Ishikawa (cell line): ENCODE results near the gene METTL24.

ENCODE experiments used
- CEBPB ChIP-seq: IDR thresholded peaks from 2 replicates; pipeline ENCODE4 v1.6.1; 2012
- CREB1 ChIP-seq: IDR thresholded peaks from 2 replicates; pipeline ENCODE4 v1.6.1; 2012; ENCODE audit warnings: low read depth
- EGR1 ChIP-seq: IDR thresholded peaks from 2 replicates; pipeline ENCODE4 v1.6.1; 2012
- EP300 ChIP-seq: IDR thresholded peaks from 2 replicates; pipeline ENCODE4 v1.6.1; 2012; ENCODE audit warnings: borderline replicate concordance
- FOXM1 ChIP-seq: IDR thresholded peaks from 2 replicates; pipeline ENCODE4 v1.6.1; 2012; ENCODE audit warnings: low read depth, borderline replicate concordance
- NFIC ChIP-seq: IDR thresholded peaks from 2 replicates; pipeline ENCODE4 v1.6.1; 2012
- RAD21 ChIP-seq: IDR thresholded peaks from 2 replicates; pipeline ENCODE4 v1.6.1; 2012; ENCODE audit warnings: low read depth
- TAF1 ChIP-seq: IDR thresholded peaks from 2 replicates; pipeline ENCODE4 v1.6.1; 2012; ENCODE audit warnings: low read depth, mild to moderate bottlenecking
- TCF12 ChIP-seq: IDR thresholded peaks from 2 replicates; pipeline ENCODE4 v1.6.1; 2012; ENCODE audit warnings: low read depth
- TEAD4 ChIP-seq: IDR thresholded peaks from 2 replicates; pipeline ENCODE4 v1.6.1; 2012
- YY1 ChIP-seq: IDR thresholded peaks from 2 replicates; pipeline ENCODE4 v1.6.1; 2012; ENCODE audit warnings: low read depth
- ZBTB7A ChIP-seq: IDR thresholded peaks from 2 replicates; pipeline ENCODE4 v1.6.1; 2012; ENCODE audit warnings: low read depth
- TF ChIP-seq, protein P1 (sequence below): IDR thresholded peaks from 2 replicates; pipeline ENCODE4 v1.6.1; 2012; ENCODE audit warnings: low read depth, mild to moderate bottlenecking
- TF ChIP-seq, protein P2 (sequence below): IDR thresholded peaks from 2 replicates; pipeline ENCODE4 v1.6.1; 2012
- TF ChIP-seq, protein P3 (sequence below): IDR thresholded peaks from 2 replicates; pipeline ENCODE4 v1.6.1; 2012

The METTL24 gene

DNA sequence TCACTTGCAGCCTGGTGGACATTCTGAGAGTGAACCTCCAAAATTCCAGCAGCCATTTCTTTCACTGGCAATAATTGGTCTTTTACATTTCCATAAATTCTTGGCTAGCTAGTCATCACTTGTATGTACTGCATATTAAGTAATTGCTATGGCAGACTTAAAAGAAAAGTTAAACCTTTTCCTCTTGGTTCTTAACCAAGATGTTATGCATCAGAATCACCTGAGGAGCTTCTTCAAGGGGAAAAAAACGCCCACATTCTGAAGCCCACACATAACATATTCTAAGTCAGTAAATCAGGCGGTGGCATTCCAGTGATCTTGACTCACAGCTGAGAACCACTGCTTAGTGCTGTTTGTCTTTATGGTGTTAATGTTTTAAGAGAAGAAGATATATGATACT lies 140.9 kb downstream of the METTL24 start:
- TF ChIP-seq TAF1 (no peak), FOXM1 (no peak), YY1 (no peak), CREB1 (no peak), EP300 (no peak), RAD21 (no peak), TEAD4 (no peak), TCF12 (no peak), NFIC (no peak), CEBPB (no peak)
- TF ChIP-seq, protein P1, sequence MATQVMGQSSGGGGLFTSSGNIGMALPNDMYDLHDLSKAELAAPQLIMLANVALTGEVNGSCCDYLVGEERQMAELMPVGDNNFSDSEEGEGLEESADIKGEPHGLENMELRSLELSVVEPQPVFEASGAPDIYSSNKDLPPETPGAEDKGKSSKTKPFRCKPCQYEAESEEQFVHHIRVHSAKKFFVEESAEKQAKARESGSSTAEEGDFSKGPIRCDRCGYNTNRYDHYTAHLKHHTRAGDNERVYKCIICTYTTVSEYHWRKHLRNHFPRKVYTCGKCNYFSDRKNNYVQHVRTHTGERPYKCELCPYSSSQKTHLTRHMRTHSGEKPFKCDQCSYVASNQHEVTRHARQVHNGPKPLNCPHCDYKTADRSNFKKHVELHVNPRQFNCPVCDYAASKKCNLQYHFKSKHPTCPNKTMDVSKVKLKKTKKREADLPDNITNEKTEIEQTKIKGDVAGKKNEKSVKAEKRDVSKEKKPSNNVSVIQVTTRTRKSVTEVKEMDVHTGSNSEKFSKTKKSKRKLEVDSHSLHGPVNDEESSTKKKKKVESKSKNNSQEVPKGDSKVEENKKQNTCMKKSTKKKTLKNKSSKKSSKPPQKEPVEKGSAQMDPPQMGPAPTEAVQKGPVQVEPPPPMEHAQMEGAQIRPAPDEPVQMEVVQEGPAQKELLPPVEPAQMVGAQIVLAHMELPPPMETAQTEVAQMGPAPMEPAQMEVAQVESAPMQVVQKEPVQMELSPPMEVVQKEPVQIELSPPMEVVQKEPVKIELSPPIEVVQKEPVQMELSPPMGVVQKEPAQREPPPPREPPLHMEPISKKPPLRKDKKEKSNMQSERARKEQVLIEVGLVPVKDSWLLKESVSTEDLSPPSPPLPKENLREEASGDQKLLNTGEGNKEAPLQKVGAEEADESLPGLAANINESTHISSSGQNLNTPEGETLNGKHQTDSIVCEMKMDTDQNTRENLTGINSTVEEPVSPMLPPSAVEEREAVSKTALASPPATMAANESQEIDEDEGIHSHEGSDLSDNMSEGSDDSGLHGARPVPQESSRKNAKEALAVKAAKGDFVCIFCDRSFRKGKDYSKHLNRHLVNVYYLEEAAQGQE: no peak

DNA sequence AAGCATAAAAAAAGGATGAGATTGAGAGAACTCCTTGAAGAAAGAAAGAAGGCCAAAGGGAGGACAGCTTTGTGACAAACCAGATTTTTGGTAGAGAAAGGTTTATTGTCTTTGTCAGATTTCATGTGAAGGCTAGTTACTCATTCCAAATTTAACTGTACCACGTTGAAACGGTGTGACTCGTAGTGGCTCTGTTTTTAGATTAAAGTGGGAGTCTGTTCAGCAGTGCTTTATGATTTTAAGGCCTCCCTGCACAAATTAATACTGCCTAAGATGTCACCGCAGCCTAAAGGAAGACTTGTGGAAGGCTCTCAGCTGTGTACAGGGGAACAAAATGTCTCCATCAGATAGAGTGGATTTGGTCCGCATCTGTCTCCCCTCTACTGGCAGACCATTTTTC lies 142.0 kb downstream of the METTL24 start:
- TF ChIP-seq, protein P1: no peak
- TF ChIP-seq YY1 (no peak), TAF1 (no peak), TCF12 (no peak), RAD21 (no peak), ZBTB7A (no peak), EP300 (no peak), FOXM1 (no peak), CREB1 (no peak), CEBPB (no peak), TEAD4 (no peak), EGR1 (no peak), NFIC (no peak)
- TF ChIP-seq, protein P2, sequence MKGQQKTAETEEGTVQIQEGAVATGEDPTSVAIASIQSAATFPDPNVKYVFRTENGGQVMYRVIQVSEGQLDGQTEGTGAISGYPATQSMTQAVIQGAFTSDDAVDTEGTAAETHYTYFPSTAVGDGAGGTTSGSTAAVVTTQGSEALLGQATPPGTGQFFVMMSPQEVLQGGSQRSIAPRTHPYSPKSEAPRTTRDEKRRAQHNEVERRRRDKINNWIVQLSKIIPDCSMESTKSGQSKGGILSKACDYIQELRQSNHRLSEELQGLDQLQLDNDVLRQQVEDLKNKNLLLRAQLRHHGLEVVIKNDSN: no peak
- TF ChIP-seq, protein P3, sequence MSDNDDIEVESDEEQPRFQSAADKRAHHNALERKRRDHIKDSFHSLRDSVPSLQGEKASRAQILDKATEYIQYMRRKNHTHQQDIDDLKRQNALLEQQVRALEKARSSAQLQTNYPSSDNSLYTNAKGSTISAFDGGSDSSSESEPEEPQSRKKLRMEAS: no peak

DNA sequence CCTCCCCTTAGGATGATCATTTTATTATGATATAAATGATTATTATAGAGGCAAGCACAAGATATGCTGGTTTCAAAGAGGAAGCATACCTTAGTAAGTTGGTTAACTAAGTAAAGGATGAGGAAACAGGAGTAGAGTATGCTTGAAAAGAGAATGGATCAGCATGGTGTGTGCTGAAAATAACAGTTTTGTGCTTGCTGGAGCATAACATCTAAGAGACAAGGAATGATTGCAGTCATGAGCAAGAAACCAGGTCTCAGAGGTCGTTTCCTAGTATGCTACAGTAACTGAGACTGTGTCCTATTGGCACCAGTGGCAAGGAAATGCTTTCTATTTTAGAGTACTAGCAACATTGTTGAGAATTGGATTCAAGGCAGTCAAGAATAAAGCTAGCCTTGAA lies 143.8 kb downstream of the METTL24 start:
- TF ChIP-seq FOXM1: no peak
- no peak for TF ChIP-seq NFIC
- no peak for TF ChIP-seq CEBPB
- TF ChIP-seq RAD21: no peak
- no peak for TF ChIP-seq EGR1
- TF ChIP-seq YY1: no peak
- TF ChIP-seq, protein P3: no peak
- TF ChIP-seq, protein P1: no peak
- no peak for TF ChIP-seq CREB1
- TF ChIP-seq, protein P2: no peak
- no peak for TF ChIP-seq TEAD4
- TF ChIP-seq EP300: no peak

DNA sequence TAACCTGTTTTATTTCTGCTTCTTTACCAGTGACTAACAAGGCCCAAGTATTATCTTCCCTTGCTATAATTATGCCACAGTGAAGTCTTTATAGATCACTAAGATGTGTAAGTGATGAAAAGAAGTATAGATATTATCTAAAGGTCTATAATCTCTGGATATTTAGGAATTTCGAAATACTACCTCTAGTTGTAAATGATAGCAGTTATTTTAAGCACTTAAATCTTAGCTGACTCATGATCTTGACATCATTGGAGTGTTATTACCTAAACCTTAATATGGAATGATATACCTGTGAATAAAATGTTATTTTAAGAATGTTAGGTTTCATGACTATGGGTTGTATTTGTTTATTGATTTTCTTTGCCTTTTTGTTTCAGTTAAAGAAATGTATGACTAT lies 146.4 kb downstream of the METTL24 start:
- no peak for TF ChIP-seq RAD21
- TF ChIP-seq EGR1: no peak
- TF ChIP-seq, protein P3: no peak
- TF ChIP-seq, protein P2: no peak
- no peak for TF ChIP-seq FOXM1
- no peak for TF ChIP-seq CEBPB
- TF ChIP-seq, protein P1: no peak
- TF ChIP-seq YY1: no peak
- no peak for TF ChIP-seq ZBTB7A
